Ovary (tissue), 9 donors: ENCODE measurements around the gene DCX. TPM values are rescaled to one million over a fixed set of nuclear protein-coding genes. Genes with fewer than 3 reads are reported as not detected.

ENCODE experiments used
- DNase-seq, 5 donors: peaks; one replicate each; pipeline ENCODE4 v3.0.0-alpha.2; 2019 to 2020
- H3K27ac ChIP-seq, 2 donors: fragments of 200-600 bp; one replicate each; pipeline versions ENCODE4 v1.5.1 to v1.8.0; 2019 to 2022
- H3K27me3 ChIP-seq: fragments of 200-600 bp; one replicate; pipeline ENCODE4 v1.8.0; 2022
- H3K36me3 ChIP-seq: fragments of 200-600 bp; sonication (generic); one replicate; pipeline ENCODE4 v1.5.1; 2019
- H3K4me1 ChIP-seq: one replicate; pipeline ENCODE4 v1.8.1; 2013; ENCODE audit warnings: mild to moderate bottlenecking, moderate library complexity; ENCODE audit not compliant: insufficient read depth
- H3K4me3 ChIP-seq: fragments of 200-600 bp; sonication (generic); one replicate; pipeline ENCODE4 v1.5.1; 2017
- H3K9me3 ChIP-seq, 2 donors: fragments of 200-600 bp in 1 of 2; sonication (generic) in 1 of 2; one replicate each; pipeline versions ENCODE4 v1.5.1 to v1.8.1; 2013 to 2019; ENCODE audit warnings: mild to moderate bottlenecking in 1 of 2, moderate library complexity in 1 of 2
- EP300 ChIP-seq: sonication (generic); formaldehyde crosslinking; IDR thresholded peaks from one replicate; pipeline ENCODE4 v1.6.1; 2017; ENCODE audit warnings: antibody characterized with exemption
- POLR2A ChIP-seq: fragments of 450-650 bp; IDR thresholded peaks from one replicate; pipeline ENCODE4 v1.6.1; 2017; ENCODE audit warnings: antibody characterized with exemption, mild to moderate bottlenecking, moderate library complexity
- WGBS, 3 donors: extraction: QIAGEN DNeasy Blood & Tissue Kit in 1 of 3; methylation state at CpG; one replicate each; pipeline versions ENCODE4 v1.1.5 to v1.1.7; 2013 to 2017; 5-methylcytosine and 5-hydroxymethylcytosine counted together
- intact Hi-C, 4 donors: fragments of 100-400 bp; cut with DNase I; formaldehyde crosslinking; loops; one replicate each; pipeline versions ENCODE4 v1.11.0 to v1.15.1; 2022 to 2023
- polyA plus RNA-seq, 2 donors: library from polyadenylated mRNA; stranded (reverse); fragments of 200-250 nt in 1 of 2; fragments of 350-450 nt in 1 of 2; fragmentation: Illumina TruSeq in 1 of 2; extraction: RNeasy Lipid Tissue Mini Kit (QIAGEN cat#74804) in 1 of 2; gene quantifications; one replicate each; pipeline ENCODE4 v1.2.3, GENCODE V29; 2013 to 2014
- small RNA-seq: library from RNA; depleted of rRNA; stranded (forward); fragments of <200 nt; gene quantifications from one replicate; pipeline ENCODE3, GENCODE V24; 2016
- total RNA-seq, 7 donors: library from RNA; depleted of rRNA in 2 of 7; stranded (reverse); fragments of >200 nt in 2 of 7; fragmentation: NEBNext Ultra II Directional in 3 of 7; extraction: Animal tissue kit (Norgen Biotek cat#: 25700) in 3 of 7; gene quantifications; one replicate each; pipeline versions ENCODE4 v1.1.0 to v1.2.4, GENCODE V29; 2016 to 2023
- TF ChIP-seq, protein P1 (sequence below), 3 donors: fragments of 450-650 bp in 2 of 3; fragments of 200-600 bp in 1 of 3; IDR thresholded peaks; one replicate each; pipeline versions ENCODE4 v1.5.1 to v1.8.0; 2016 to 2022; ENCODE audit warnings: antibody characterized with exemption in 3 of 3, mild to moderate bottlenecking in 1 of 3
- donor health status: DM: no; HTN: no; CAD: no; lungs with moderate emphysema.
- donor health status: DM: no; HTN: no; CAD: no.
- donor health status: Bipolar disorder and iron deficiency.
- donor health status: DM: yes; HTN: yes; CAD: no.
- donor health status: DM: no; HTN: no; CAD: no.
- donor health status: DM: yes; HTN: yes; CAD: no.

DCX gene
- total and polyA plus RNA-seq, 9 donors, result 0.02 to 0.22 (median 0.09) TPM; not detected in 3

DNA sequence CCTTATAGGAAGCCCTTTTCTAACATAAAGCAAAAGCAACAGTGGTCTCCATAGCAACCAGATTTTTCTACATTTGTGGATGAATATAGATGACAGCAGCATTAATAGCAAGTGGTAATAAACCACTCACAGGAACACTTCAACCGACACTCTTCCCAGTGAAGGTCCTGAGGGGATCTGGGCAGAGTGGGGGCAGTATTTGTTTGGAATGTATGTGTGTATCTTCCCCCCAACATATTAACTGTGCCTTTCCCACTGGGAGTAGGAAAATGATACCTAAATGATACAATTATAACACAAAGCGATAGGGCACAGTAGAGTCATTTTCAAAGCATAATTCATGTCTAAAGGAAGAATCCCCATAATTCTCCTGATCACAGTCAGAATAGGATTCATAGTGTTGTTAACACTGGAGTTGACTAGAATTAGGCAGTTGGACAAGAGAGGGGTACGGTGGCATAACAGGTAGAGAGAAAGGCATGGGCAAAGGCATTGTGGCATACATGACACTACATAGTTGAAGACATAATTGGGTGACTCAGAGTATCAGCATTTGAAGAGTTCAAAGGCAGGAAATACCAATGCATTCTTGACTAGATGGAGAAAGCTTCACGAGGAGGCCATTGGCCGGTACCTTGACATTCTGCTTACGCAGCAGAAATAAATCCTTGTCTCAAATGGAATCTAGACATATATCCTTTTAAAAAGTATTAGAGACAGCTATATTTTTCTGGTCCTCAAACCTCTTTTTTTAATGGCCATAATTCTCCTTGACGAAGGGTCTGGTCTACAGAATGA lies 156.9 kb downstream of the DCX start:
- Histone ChIP-seq H3K36me3 (no peaks in the 10 kb centered on the region), H3K27me3 (no peaks in the 10 kb centered on the region), H3K9me3 (no peaks in the 10 kb centered on the region), H3K4me3 (no peak overlapping the region), H3K4me1 (no peaks in the 10 kb centered on the region), H3K27ac (no peak overlapping the region)
- DNase-seq, result no peak
- 76 to 80% (median 79%) methylated on average over 7 of the region's 7 CpGs for WGBS, 3 donors
- TF ChIP-seq EP300 (no peak), POLR2A (no peak)
- TF ChIP-seq, protein P1, sequence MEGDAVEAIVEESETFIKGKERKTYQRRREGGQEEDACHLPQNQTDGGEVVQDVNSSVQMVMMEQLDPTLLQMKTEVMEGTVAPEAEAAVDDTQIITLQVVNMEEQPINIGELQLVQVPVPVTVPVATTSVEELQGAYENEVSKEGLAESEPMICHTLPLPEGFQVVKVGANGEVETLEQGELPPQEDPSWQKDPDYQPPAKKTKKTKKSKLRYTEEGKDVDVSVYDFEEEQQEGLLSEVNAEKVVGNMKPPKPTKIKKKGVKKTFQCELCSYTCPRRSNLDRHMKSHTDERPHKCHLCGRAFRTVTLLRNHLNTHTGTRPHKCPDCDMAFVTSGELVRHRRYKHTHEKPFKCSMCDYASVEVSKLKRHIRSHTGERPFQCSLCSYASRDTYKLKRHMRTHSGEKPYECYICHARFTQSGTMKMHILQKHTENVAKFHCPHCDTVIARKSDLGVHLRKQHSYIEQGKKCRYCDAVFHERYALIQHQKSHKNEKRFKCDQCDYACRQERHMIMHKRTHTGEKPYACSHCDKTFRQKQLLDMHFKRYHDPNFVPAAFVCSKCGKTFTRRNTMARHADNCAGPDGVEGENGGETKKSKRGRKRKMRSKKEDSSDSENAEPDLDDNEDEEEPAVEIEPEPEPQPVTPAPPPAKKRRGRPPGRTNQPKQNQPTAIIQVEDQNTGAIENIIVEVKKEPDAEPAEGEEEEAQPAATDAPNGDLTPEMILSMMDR (IDR thresholded peaks at IDR 0.05), result no peak
- intact Hi-C loops, result no loop called here

- WGBS, 3 donors, result 32 to 42% (median 35%) methylated on average over 2 of the region's 2 CpGs
- intact Hi-C loops, result loop anchor here in 1 of 4 donors (5.0 kb wide), 1 partner anchor 797 kb away; no protein-coding TSS in a partner anchor
- Histone ChIP-seq H3K4me1 (no peaks in the 10 kb centered on the region), H3K36me3 (no peaks in the 10 kb centered on the region), H3K27me3 (no peaks in the 10 kb centered on the region), H3K9me3 (no peaks in the 10 kb centered on the region), H3K27ac (no peak overlapping the region), H3K4me3 (no peak overlapping the region)
- DNase-seq, result no peak
- TF ChIP-seq, protein P1 (IDR thresholded peaks at IDR 0.05), result peak in 1 of 3 donors; percentile 37
- TF ChIP-seq EP300, result no peak
Observed at GRCh38 chrX:111244235-111244750, 167.7 kb downstream of the DCX start.

Small RNAs within 50 kb of the gene (small RNA-seq; reads per million reads assigned to genes)
- not detected for gene RNU6-496P

Other genes starting within 250 kb of the DCX start
- gene CAPN6, start 141.7 kb downstream of the DCX start, total RNA-seq, result 10 to 100 TPM in 1 of 7 donors, 1 to 10 TPM in 6; 1.4 to 13.5 (median 2.1) TPM
- 1 to 10 TPM; 1.7 to 8.0 TPM for gene CAPN6, start 141.7 kb downstream of the DCX start, polyA plus RNA-seq
- gene SERTM2, start 99.5 kb upstream of the DCX start, total RNA-seq, result 1 to 10 TPM in 1 of 7 donors, under 1 TPM in 4, not detected in 2; 0.18 to 1.1 (median 0.72) TPM
- gene SERTM2, start 99.5 kb upstream of the DCX start, polyA plus RNA-seq, result 1 to 10 TPM in 1 of 2 donors, under 1 TPM in 1; 0.23 to 1.5 TPM